Astrocyte of the cerebellum (primary cell): ENCODE measurements around the gene PGPEP1.
"Not testable (repeated sequence)": the region's sequence is repeated elsewhere in the genome, so short reads cannot be mapped to it uniquely, and the experiment has no call there.

ENCODE experiments used
- DNase-seq: peaks from one replicate; pipeline ENCODE4 v3.0.0-alpha.2; 2011; ENCODE audit warnings: low read depth
- H3K4me3 ChIP-seq: 2 replicates; pipeline ENCODE4 v1.5.1; 2011; ENCODE audit warnings: mild to moderate bottlenecking, low read depth, low read length, moderate library complexity
- in situ Hi-C: cut with HindIII; loops from 2 replicates; pipeline ENCODE4 v1.10.0; 2017; ENCODE audit warnings: low sequenced_read_pairs
- TF ChIP-seq, protein P1 (sequence below): IDR thresholded peaks from 2 replicates; pipeline ENCODE4 v1.5.1; 2012; ENCODE audit warnings: low read length, low read depth, moderate library complexity, mild to moderate bottlenecking; ENCODE audit errors: missing control alignments

PGPEP1 gene

GRCh38 chr19:18321734-18322102 lies 18.7 kb upstream of the PGPEP1 start:
- in situ Hi-C loops: no loop called here
- no peak for DNase-seq
- peak overlapping the region; percentile 75 for H3K4me3 ChIP-seq
- TF ChIP-seq, protein P1, sequence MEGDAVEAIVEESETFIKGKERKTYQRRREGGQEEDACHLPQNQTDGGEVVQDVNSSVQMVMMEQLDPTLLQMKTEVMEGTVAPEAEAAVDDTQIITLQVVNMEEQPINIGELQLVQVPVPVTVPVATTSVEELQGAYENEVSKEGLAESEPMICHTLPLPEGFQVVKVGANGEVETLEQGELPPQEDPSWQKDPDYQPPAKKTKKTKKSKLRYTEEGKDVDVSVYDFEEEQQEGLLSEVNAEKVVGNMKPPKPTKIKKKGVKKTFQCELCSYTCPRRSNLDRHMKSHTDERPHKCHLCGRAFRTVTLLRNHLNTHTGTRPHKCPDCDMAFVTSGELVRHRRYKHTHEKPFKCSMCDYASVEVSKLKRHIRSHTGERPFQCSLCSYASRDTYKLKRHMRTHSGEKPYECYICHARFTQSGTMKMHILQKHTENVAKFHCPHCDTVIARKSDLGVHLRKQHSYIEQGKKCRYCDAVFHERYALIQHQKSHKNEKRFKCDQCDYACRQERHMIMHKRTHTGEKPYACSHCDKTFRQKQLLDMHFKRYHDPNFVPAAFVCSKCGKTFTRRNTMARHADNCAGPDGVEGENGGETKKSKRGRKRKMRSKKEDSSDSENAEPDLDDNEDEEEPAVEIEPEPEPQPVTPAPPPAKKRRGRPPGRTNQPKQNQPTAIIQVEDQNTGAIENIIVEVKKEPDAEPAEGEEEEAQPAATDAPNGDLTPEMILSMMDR: no peak

GRCh38 chr19:18322318-18322758 lies 18.1 kb upstream of the PGPEP1 start:
- DNase-seq: no peak
- in situ Hi-C loops: no loop called here
- peak overlapping the region; percentile 75 for H3K4me3 ChIP-seq
- TF ChIP-seq, protein P1: peak; percentile 25

DNA sequence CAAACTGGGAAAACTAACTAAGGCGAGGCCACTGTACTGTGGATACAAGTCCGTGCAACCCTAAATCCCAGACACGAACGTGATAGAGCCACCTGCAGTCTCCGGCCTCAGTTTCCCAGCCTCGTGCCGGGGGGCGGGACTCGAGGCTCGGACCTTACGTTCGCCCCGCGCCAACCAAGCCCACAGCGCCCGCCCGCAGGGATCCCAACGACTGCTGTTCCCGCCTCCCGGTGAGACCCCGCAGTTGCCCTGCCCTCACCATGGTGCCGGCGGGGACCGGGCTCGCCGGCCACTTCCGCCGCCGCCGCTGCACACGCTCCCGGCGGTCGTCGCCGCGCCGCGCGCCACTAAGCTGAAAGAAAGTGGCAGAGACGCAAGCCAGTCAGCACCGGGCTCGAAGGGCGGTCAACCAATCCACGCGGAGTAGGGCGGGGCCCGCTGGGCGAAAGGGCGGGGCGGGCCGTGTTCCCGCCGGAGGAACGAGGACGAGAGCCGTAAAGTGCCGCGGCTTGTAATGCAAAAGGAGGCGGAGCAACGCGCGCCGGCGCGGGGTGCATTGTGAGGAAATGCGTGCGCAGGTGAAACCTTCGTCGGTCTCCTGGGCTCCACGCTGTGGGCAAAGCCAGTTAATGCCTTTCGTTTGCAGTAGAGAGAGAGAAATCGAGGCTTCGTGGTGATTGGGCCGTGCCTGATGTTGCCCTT lies 17.5 kb upstream of the PGPEP1 start, which contains the start of gene LSM4:
Gene LSM4, minus strand, starts transcription at position 318 of the 702 bp plus-strand sequence. Its CDS starts 56 bp downstream, at position 262.
- in situ Hi-C loops: no loop called here
- DNase-seq: peak; percentile 92
- TF ChIP-seq, protein P1: peak; percentile 35
- peak within 1 kb of the TSS; percentile 75 for H3K4me3 ChIP-seq

DNA sequence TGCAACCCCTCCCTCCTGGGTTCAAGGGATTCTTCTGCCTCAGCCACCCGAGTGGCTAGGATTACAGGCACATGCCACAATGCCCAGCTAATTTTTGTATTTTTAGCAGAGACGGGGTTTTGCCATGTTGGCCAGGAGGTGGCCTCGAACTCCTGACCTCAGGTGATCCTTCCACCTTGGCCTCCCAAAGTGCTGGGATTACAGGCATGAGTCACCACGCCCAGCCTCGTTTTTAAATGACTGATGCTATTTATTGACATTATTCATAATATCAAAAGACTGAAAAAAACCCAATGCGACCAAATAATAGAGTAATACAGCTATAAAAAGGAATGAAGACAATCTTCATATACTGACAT lies 16.0 kb upstream of the PGPEP1 start:
- H3K4me3 ChIP-seq, in situ Hi-C loops, DNase-seq: not testable (repeated sequence)

DNA sequence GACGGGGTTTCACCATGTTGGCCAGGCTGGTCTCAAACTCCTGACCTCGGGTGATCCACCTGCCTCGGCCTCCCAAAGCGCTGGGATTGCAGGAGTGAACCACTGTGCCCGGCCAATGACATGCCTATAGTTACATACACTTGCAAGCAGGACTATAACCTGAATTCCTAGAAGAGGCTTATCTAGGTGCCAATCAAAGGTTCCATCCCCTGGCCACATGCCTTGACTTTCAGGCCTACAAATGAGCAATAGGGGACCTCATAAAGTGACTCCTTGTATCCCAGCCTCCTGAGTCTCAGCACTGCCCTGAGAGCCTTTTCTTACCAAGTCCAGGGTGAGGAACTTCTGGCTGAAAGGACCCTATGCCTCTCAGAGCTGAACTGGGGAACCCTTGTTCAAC lies 13.6 kb upstream of the PGPEP1 start:
- H3K4me3 ChIP-seq: no peak overlapping the region
- no peak for DNase-seq
- in situ Hi-C loops: no loop called here
- TF ChIP-seq, protein P1: no peak

DNA sequence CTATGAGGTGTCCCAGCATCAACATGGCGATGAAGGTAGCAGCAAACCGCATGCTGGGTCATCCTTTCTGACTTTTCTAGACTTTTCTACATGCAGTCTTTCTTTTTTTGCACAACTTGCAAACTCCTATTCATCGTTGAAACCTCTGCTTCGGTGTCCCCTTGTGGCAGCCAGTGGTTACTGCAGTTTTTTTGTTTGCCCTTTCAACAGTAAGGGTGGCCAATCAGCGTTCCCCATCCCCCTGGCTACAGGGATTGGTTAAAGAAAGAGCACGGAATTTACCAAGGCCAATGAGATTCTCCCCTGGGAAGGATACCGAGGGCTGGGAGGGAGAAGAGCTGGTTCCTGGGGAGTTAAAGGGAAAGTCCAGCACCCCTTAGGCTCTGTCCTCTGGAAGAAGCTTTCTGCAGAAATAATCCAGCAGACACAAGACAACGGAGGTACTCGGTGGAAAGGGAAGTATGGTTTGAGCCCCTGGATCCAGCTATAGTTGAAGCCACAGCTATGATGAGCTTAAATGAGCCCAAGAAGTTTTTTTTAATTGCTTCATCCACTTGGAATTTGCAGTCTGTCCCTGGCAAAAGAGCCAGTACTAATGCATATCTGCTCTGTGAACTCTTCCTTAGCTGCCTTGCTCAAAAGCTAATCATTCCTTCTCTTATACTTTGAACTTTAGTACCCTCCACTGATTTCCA lies 11.9 kb upstream of the PGPEP1 start:
- DNase-seq: peak; percentile 95
- TF ChIP-seq, protein P1: peak; percentile 92
- H3K4me3 ChIP-seq: peak overlapping the region; percentile 36
- in situ Hi-C loops: no loop called here

- no peak for DNase-seq
- in situ Hi-C loops: no loop called here
- H3K4me3 ChIP-seq: peak overlapping the region; percentile 36
- TF ChIP-seq, protein P1: no peak
Measured at GRCh38 chr19:18329035-18329376, 11.4 kb upstream of the PGPEP1 start.
